ENCODE results near the gene FBLN1.
"Not testable (repeated sequence)": the region's sequence is repeated elsewhere in the genome, so short reads cannot be mapped to it uniquely, and the experiment has no call there.

Gene FBLN1

DNA sequence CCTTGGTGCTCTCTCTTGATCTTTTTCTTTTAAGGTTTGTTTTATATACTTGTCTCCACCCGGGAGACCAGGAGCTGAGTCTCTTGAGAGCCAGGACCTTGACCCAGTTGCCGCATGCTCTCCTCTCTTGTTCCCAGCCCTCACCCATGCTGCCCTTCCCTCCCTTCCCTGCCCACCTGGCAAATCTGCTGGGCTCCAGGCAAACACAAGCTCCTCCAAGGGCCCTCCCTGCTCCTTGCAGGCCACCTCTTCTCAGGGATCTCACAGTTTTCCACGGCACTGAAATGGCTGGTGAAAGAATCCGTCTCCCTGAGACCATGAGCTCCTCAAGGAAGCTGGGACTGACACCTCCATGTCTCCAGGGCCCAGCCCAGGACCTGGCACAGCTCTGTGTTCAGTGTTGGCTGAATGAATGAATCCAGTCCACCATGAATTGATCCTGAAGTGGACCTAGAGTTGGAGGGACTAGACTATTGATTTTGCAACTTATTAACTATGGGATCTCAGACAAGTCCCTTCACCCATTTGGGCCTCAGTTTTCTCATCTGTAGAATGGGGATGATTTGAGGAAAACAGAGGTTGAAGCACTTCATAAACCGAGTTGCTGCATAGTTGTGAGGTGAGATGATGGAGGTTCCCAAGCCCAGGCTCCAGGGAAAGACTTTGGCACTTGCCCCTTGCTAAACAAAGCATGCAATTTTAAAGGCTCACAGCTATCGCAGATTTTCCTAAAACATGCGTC lies 25.1 kb upstream of the FBLN1 start:
- DNase-seq: no peak

DNA sequence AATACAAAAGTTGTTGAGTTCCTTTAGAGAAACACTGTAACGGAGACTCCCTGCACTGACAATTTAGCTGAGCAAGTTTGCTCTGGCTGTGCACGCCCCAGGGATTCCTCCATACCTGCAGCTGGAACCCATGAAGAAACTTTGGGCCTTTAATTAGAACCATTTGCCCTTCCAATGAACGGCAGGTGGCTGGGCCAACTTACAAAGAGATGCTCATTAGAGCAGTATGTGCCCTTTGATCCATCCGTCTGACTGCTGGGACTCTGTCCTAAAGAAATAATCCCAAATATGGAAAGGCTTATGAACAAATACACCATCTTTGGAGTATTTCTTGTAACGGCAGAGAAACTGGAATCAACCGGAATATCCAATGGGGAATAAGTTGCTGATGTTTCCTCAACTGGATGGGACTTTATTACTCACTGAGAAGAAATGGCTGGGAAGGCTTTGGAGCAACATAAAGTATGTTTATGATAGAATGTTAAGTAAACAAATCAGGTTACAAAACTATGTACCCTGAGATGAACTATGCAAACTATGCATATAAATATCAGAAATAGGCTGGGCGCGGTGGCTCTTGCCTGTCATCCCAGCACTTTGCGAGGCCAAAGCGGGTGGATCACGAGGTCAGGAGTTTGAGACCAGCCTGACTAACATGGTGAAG lies 24.4 kb upstream of the FBLN1 start:
- DNase-seq: no peak

DNA sequence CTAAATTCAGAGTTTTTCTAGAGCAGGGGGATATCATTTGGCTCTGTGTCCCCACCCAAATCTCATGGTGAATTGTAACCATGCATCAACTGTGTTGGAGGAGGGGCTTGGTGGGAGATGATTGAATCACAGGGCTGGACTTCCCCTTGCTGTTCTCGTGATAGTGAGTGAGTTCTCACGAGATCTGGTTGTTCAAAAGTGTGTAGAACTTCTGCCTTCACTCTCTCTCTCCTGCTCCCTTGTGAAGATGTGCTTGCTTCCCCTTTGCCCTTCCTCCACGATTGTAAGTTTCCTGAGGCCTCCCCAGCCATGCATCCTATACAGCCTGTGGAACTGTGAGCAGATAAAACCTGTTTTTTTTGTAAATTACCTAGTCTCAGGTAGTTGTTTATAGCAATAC lies 22.0 kb upstream of the FBLN1 start:
- no peak for DNase-seq

DNA sequence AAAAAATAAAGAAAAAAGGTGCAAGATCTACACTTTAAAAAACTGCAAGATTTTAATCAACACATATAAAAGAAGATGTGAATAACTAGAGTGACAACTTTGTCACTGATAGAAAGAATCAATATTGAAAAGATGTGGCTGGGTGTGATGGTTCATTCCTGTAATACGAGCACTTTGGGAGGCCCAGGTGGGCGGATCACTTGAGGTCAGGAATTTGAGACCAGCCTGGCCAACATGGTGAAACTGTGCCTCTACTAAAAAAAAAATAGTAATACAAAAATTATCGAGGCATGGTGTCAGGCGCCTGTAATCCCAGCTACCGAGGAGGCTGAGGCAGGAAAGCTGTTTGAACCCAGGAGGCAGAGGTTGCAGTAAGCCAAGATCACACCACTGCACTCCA lies 21.0 kb upstream of the FBLN1 start:
- no peak for DNase-seq

DNA sequence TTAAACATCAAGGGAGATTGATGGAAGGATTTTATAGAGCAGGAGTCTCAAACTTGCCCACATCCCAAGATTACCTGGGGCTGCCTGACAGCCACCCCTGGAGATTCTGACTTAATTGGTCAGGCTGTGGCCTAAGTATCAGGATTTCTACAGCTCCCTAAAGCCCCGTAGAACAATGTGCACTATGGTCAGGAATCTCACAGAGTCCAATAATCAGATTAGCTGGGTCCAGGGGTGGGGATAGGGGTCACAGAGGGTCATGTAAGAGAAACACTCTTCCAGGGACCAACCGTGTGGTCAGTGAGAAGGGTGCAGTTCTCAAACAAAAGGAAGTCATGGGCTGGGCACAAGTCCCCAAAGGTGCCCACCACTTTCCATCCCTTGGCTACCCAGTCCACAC lies 20.5 kb upstream of the FBLN1 start:
- DNase-seq: no peak

DNA sequence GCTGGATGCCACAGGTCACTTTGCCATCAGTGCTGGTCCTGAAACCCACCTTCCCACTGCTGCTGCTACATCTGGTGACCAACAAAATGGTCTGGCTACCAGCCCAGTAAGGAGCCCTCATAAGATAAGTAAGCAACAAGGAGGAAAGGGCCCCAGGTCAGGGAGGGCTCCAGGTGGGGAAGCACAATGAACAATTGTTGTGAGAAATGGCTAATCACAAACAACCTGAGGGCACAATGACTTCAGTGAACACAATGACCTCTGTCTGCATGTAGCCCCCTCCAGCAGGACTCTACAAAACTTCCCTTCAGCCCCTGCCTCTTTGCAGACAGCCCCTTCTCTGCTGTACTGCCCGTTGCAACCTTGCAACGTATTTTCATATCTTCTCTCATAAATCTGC lies 19.4 kb upstream of the FBLN1 start:
- no peak for DNase-seq

DNA sequence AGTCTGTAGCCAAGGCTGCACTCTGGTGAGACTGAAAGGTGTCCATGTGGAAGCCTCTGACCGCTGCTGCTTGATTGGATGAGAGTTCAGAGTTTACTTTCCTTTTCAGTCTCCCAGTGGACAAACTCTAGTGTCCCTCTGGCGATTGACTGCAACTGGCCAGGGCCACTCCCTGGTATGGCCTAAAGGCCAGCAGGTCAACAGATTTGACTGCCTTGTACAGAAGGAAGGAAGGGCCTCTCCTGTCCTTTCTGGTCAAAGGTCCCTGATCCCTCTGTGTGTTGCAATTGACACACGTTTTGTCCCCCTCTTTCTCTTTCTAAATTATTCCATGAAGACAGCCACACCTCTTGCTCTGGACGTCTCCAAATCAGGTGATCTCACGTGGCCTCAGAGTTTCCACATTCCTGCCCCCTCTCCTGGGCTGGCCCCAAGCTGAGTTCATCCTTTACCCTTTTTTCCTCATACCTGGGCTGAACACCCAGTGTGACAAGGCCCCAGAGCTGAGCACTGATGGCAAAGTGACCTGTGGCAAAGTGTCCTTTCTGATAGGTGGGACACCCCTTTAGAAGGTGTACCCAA lies 18.7 kb upstream of the FBLN1 start:
- no peak for DNase-seq

DNA sequence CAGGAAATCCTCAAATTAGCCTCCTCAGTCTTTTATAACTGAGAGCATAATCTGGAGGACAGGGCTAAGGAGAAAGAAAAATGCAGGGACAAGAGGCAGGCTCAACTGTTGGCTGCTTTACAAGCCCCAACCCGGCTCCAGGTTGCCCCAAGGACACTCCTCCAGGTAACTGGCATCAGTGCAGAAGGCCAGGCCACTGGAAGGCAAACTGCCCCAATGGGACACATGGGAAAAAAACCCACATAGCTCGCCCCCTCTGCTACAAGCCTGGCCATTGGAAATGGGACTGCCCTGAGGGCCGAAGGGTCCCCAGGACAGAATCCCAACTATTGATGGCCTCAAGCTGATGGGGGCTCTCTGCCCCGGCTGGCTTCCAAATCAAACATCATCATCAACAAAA lies 17.9 kb upstream of the FBLN1 start:
- no peak for DNase-seq

DNA sequence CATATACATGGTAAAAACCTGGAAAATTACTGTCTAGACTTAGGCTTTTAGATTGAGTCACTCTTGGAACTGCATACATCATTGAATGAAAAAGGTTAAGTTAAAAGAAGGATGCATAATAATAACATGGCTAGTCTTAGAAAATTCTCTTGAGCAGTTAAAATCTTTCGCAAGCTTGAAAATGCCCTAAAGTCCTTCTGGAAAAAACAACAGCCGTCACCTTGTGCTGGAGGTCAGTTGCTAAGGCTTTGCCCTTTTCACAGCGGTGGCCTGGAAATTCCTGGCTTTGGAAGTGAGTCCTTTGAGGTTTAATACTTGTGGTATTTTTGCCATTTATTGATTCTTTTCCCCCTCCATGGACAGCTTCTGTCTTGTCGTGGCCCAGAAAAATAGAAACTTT lies 17.4 kb upstream of the FBLN1 start:
- DNase-seq: no peak

DNA sequence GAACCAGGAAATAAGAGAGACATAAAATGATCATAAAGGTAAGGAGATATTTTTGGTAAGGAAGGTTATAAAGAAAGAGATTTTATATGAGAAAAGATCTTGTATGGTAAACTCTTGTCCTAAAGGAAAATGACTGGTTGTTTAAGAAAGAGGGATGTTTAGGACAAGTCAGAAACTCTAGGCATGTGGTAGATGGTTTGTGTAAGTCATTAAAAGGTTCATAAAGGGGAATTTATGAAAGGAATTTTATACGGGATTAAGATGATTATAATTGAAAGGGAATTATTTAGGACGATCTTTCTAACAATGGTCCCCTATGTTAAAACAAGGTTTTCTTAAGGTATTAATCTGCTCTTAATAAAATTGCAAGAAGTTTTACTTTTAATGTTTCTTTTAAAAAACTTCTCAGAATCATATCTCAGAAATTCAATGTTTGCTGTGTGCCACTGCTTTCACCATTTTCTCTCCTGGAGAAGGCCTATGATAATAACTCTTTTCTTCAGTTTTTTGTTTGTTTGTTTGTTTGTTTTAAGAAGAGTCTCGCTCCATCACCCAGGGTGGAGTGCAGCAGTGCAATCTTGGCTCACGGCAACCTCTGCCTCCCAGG lies 13.8 kb upstream of the FBLN1 start:
- no peak for DNase-seq

DNA sequence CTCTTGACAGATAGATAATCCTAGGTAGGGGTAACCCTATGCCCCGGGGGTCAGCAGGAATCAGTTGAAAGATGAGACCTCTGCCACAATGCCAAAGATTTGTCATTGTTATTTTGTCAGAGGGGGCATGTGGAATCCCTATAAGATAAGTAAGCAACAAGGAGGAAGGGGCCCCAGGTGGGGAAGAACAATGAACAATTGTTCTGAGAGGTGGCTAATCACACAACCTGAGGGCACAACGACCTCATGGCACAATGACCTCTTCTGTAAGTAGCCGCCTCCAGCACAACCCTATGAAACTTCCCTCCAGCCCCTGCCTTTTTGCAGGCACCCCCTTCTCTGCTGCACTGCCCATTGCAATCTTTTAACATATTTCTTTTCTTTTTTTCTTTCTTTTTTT lies 11.8 kb upstream of the FBLN1 start:
- no peak for DNase-seq

DNA sequence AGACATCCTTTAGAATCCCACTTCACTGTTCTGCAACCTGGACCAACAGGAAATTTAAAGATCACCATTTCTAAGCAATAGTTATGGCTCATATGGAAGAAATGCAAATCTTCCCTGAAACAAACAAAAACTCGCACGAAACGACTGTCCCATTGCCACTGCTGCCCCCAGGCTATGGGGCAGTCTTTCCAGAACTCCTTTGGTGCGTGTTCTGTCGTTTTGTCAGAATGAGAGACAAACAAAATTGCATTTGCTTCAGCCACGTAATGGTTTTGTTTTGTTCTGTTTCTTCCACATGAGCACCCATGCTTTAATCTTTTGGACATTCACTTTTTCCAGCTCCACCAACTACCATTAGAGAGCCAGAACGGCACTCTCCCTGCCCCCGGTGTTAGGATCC lies 10.8 kb upstream of the FBLN1 start:
- no peak for DNase-seq

DNA sequence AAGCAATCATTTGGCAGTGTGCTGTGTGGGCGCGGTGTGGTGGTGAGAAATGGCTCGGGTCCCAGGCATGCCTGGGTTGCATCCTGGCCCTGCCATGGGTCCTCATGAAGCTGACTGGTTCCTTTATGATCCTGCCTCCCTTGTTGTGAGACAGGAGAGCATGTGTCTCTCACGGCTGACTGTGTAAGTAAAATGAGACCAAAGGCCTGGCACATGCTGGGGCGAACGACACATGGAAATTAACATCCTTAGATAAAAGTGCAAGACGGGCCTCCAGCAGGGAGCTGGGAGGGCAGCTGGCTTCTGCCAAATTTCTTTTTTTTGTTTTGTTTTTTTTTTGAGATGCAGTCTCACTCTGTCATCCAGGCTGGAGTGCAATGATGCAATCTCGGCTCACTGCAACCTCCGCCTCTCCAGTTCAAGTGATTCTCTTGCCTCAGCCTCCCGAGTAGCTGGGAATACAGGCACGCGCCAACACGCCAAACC lies 9.4 kb upstream of the FBLN1 start:
- no peak for DNase-seq

DNA sequence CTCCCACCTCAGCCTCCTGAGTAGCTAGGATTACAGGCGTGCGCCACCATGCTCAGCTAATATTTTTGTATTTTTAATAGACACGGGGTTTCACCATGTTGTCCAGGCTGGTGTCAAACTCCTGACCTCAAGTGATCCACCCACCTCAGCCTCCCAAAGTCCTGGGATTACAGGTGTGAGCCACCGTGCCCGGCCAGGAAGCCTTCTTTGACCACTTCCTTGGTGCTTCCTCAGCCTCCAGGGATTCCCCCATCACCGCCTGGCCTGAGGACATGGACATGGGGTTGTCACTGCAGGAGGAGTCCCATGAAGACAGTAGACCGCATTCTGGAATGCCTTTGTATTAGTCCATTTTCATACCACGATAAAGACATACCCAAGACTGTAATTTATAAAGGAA lies 8.4 kb upstream of the FBLN1 start:
- not testable (repeated sequence) for DNase-seq

DNA sequence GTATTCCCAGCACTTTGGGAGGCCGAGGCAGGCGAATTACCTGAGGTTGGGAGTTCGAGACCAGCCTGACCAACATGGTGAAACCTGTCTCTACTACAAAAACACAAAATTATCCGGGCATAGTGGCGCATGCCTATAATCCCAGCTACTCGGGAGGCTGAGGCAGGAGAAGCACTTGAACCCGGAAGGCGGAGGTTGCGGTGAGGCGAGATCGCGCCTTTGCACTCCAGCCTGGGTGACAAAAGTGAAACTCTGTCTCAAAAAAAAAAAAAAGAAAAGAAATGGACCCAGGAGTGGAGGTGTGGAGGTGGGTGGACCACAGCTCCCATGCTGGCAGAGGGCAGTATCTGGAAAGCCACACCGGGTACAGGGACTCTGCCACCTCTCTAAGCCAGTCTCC lies 7.1 kb upstream of the FBLN1 start:
- not testable (repeated sequence) for DNase-seq

DNA sequence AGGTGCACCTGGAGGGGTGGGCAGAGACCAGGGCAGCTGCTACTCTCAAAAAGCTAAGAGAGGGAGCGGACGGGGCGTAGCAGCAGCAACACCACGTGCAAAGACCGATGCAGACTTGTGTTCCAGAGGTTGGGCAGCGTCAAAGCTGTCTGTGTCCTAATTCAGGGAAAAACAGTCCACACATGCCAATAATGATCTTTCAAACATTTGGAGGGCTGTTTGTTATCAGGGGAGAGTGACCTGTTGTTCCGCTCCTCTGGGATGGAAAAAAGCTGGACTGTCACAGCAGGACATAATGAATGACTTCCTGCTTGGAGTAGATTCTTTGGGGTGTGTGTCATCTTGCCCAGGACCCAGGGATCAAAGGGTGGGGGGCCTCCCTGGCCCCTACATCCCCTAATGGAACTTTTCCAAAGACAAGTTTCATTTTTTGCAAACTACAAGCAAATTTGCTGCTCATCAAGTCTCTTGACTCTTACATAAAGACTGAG lies 6.2 kb upstream of the FBLN1 start:
- DNase-seq: no peak

DNA sequence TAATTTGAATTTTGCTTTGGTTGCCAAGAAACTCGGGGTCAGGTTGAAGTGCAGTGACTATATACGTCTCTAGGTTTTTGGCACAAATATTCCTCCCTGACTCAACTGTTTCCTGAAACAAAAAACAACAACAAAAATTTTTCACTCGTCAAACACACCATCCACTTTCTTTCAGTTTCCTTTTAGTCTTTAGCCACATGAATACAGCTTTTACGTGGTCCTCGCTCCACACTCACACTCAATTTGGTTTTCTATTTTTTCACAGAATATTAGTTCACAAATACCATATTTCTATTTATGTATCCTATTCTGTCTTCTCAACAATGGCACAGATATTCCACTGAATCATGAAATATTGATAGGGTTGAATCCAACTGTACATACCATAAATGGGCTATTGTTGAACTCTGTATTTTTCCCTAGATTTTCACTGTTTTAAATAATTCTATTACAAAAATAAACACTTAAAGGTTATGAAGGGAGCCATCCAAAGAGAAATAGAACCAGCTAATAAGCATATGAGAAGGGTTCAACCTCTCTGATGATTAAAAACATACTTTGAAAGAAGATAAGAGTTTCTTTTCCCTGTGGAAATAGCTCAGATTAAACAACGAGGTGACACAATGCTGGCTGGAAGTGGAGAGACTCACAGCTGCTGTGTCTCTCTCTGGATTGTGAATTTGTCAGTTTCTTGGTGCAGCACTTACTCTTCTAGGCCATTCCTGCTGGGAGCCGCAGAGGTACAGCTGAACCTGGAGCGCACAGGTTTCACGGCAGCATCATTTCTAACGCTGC lies 5.1 kb upstream of the FBLN1 start:
- no peak for DNase-seq

DNA sequence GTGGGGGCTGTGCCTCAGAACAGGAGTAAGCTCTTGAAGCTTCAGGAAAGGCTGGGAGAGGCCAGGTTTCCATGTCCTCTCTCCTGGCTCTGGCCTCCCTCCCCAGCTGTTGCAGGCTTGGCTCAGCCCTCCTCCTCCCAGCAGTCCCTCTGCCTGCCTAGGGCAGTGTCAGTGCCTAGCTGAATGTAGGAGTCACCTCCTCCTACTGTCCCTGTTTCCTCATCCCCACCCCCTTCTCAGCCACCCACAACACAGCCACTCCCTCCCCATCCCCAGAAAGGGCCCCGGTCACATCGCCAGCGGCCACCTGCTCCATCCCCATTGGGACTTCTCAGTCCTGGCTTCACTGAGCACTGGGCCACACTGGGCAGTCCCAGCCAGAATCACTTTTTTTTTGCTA lies 2.9 kb upstream of the FBLN1 start:
- no peak for DNase-seq

DNA sequence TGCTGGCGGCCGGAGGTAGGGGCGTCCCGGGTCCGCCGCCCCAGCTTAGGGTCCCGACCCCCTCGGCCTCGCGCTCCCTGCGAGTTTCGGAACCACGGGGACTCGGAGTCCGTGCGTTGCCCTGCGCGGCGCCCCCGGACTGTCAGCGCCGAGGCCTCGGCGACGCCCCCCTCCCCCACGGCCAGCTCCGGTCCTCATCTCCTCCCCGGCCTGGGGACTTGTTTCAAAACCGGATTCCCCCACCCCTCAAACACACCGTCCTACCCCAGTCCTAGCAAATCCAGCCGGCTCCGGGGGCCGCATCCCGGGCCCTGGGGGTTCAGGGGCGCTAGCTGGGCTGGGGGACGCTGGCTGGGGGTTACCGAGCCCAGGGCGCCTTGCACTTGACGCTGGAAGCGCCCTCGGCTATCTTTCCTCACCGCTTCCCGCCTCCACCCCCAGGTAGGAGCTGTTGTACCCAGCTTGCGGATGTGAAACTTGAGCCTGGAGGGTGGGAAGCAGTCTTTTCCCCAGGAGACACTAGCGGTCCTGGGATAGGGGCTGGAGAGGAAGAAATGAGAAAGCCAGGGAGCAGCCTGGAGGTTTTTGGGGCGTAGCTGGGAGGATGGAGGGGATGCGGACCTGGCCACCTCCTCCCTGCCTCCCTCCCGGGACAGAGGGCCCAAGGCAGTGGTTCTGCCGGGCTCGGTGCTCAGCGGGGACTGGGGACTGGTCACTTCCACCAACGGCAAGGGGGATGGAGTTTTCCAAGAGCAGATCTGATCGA lies 550 bp downstream of the FBLN1 start:
- no peak for DNase-seq

DNA sequence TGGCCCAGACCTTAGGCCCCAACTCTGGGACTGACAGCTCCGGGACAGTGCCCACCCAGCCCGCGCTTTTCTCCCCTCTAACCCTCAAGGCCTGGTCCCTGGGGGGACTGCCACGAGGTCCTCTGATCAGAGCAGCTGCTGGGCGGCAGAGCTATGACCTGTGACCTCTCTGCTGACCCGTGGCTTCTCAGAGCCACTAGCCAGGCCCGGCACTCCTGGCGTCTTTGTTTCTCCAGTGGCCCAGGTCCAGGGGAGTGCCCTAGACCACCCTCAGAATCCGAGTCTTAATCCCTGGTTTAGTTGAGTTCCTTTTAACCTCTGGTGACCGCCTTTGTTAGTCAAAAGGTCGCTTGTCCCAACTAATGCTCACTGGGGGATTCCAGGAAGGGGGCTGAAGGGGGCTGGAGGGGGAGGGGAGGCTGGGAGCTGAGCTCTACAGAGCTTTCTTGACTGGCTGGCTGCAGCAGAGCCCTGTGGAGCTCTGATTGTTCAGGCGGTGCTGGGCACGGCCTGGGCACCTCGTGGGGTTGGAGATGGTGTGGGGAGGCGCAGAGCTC lies 1.2 kb downstream of the FBLN1 start:
- DNase-seq: no peak

All from NCI-H1694 (cell line).